Loucy (cell line): ENCODE measurements around the gene ATXN2L.

Source experiments
- H2AFZ ChIP-seq: fragments of 200-600 bp; sonication (generic); 2 replicates; pipeline ENCODE4 v1.6.0; 2016; ENCODE audit warnings: antibody characterized with exemption, mild to moderate bottlenecking, low read length, moderate library complexity
- H3F3A ChIP-seq: fragments of 200-600 bp; 2 replicates; pipeline ENCODE4 v1.6.0; 2016; ENCODE audit warnings: antibody characterized with exemption, low read depth, mild to moderate bottlenecking
- H3K27me3 ChIP-seq: fragments of 200-600 bp; sonication (generic); 2 replicates; pipeline ENCODE4 v1.6.1; 2014; ENCODE audit warnings: low read length, mild to moderate bottlenecking; ENCODE audit not compliant: insufficient read depth, poor library complexity, severe bottlenecking
- H3K36me3 ChIP-seq: fragments of 200-600 bp; sonication (generic); 2 replicates; pipeline ENCODE4 v1.6.1; 2016; ENCODE audit warnings: low read length; ENCODE audit not compliant: insufficient read depth
- H3K4me1 ChIP-seq: fragments of 200-600 bp; sonication (generic); 2 replicates; pipeline ENCODE4 v1.5.1; 2014; ENCODE audit warnings: low read length, mild to moderate bottlenecking; ENCODE audit not compliant: insufficient read depth, poor library complexity, severe bottlenecking
- H3K4me2 ChIP-seq: fragments of 200-600 bp; sonication (generic); 2 replicates; pipeline ENCODE4 v1.6.0; 2014; ENCODE audit warnings: antibody characterized with exemption, low read length, low read depth, mild to moderate bottlenecking; ENCODE audit not compliant: poor library complexity, severe bottlenecking
- H3K4me3 ChIP-seq: fragments of 200-600 bp; sonication (generic); 2 replicates; pipeline ENCODE4 v1.5.1; 2014; ENCODE audit warnings: low read length, mild to moderate bottlenecking, mixed read lengths; ENCODE audit not compliant: poor library complexity, severe bottlenecking
- H3K79me2 ChIP-seq: fragments of 200-600 bp; sonication (generic); 2 replicates; pipeline ENCODE4 v1.6.1; 2014; ENCODE audit warnings: low read length; ENCODE audit not compliant: insufficient read depth
- H3K9ac ChIP-seq: fragments of 200-600 bp; sonication (generic); 2 replicates; pipeline ENCODE4 v1.6.0; 2014; ENCODE audit warnings: mild to moderate bottlenecking, low read depth, low read length, moderate library complexity; ENCODE audit not compliant: poor library complexity, severe bottlenecking
- H3K9me2 ChIP-seq: fragments of 200-600 bp; sonication (generic); replicated peaks from 2 replicates; pipeline ENCODE4 v1.6.1; 2016; ENCODE audit warnings: low read depth, low read length, mixed read lengths
- H3K9me3 ChIP-seq: fragments of 200-600 bp; sonication (generic); 2 replicates; pipeline ENCODE4 v1.6.1; 2014; ENCODE audit warnings: mild to moderate bottlenecking, antibody characterized with exemption, low read length, low read depth; ENCODE audit not compliant: insufficient read depth
- H4K20me1 ChIP-seq: fragments of 200-600 bp; sonication (generic); 2 replicates; pipeline ENCODE4 v1.6.0; 2014; ENCODE audit warnings: antibody characterized with exemption, low read length, mild to moderate bottlenecking; ENCODE audit not compliant: insufficient read depth, poor library complexity, severe bottlenecking
- EZH2phosphoT487 ChIP-seq: fragments of 200-600 bp; IDR thresholded peaks from 2 replicates; pipeline ENCODE4 v1.6.1; 2018; ENCODE audit warnings: antibody characterized with exemption, mild to moderate bottlenecking, moderate library complexity, borderline replicate concordance
- TF ChIP-seq, protein P1 (sequence below): fragments of 200-600 bp; sonication (generic); conservative IDR thresholded peaks from 2 replicates; pipeline ENCODE4 v1.5.1; 2014; ENCODE audit warnings: mild to moderate bottlenecking, antibody characterized with exemption, low read length

Gene ATXN2L

DNA sequence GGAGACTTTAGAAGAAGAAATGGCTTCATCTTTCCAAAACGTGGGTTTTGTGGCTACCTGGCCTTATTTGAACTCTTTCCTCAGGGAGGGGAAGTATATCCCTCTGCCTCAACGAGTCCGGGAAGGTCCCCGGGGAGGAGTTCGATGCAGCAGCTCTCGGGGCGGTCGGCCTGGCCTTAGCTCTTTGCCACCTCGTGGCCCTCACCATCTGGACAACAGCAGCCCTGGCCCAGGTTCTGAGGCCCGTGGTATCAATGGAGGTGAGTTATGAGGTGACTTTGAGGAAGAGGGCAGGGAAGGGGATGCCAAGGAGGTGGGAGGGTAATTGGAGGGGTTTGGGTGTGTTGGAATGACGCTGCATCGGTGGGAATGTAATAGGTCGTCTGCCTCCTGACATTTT is 7.7 kb downstream of the ATXN2L start:
- no peak overlapping the region for H2AFZ ChIP-seq
- peaks cover 13% of the 10 kb centered on the region for H3K4me1 ChIP-seq
- H3K4me3 ChIP-seq: no peak overlapping the region
- peaks cover 89% of the 10 kb centered on the region for H4K20me1 ChIP-seq
- no peaks in the 10 kb centered on the region for H3K9me3 ChIP-seq
- no peaks in the 10 kb centered on the region for H3K9me2 ChIP-seq
- H3K9ac ChIP-seq: no peak overlapping the region
- no peak overlapping the region for H3K4me2 ChIP-seq
- H3K79me2 ChIP-seq: peaks cover 69% of the 10 kb centered on the region
- TF ChIP-seq EZH2phosphoT487: no peak
- TF ChIP-seq, protein P1, sequence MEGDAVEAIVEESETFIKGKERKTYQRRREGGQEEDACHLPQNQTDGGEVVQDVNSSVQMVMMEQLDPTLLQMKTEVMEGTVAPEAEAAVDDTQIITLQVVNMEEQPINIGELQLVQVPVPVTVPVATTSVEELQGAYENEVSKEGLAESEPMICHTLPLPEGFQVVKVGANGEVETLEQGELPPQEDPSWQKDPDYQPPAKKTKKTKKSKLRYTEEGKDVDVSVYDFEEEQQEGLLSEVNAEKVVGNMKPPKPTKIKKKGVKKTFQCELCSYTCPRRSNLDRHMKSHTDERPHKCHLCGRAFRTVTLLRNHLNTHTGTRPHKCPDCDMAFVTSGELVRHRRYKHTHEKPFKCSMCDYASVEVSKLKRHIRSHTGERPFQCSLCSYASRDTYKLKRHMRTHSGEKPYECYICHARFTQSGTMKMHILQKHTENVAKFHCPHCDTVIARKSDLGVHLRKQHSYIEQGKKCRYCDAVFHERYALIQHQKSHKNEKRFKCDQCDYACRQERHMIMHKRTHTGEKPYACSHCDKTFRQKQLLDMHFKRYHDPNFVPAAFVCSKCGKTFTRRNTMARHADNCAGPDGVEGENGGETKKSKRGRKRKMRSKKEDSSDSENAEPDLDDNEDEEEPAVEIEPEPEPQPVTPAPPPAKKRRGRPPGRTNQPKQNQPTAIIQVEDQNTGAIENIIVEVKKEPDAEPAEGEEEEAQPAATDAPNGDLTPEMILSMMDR: no peak
- H3F3A ChIP-seq: no peaks in the 10 kb centered on the region
- no peaks in the 10 kb centered on the region for H3K27me3 ChIP-seq
- H3K36me3 ChIP-seq: peaks cover 100% of the 10 kb centered on the region

DNA sequence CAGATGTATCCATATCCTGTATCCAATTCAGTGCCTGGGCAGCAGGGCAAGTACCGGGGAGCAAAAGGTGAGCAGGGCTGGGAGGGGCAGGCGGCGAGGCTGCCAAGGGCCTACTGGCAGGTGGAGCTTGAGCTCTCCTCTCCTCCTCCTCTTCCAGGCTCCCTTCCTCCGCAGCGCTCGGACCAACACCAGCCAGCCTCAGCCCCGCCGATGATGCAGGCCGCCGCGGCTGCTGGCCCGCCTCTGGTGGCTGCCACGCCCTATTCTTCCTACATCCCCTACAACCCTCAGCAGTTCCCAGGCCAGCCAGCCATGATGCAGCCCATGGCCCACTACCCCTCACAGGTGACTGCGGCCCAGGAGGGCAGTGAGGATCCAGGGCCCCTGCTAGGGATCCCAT is 11.6 kb downstream of the ATXN2L start:
- no peaks in the 10 kb centered on the region for H3K4me1 ChIP-seq
- H3K36me3 ChIP-seq: peaks cover 95% of the 10 kb centered on the region
- H3K79me2 ChIP-seq: peaks cover 31% of the 10 kb centered on the region; the same call in 1 of the 2 replicates
- no peak overlapping the region for H3K4me3 ChIP-seq
- H4K20me1 ChIP-seq: peaks cover 65% of the 10 kb centered on the region
- H3K9me3 ChIP-seq: no peaks in the 10 kb centered on the region
- no peak for TF ChIP-seq EZH2phosphoT487
- TF ChIP-seq, protein P1: no peak
- H3K9ac ChIP-seq: no peak overlapping the region
- H3F3A ChIP-seq: peaks cover 7% of the 10 kb centered on the region; the same call in 1 of the 2 replicates
- no peak overlapping the region for H3K4me2 ChIP-seq
- H2AFZ ChIP-seq: no peak overlapping the region
- H3K9me2 ChIP-seq: no peaks in the 10 kb centered on the region
- no peaks in the 10 kb centered on the region for H3K27me3 ChIP-seq

DNA sequence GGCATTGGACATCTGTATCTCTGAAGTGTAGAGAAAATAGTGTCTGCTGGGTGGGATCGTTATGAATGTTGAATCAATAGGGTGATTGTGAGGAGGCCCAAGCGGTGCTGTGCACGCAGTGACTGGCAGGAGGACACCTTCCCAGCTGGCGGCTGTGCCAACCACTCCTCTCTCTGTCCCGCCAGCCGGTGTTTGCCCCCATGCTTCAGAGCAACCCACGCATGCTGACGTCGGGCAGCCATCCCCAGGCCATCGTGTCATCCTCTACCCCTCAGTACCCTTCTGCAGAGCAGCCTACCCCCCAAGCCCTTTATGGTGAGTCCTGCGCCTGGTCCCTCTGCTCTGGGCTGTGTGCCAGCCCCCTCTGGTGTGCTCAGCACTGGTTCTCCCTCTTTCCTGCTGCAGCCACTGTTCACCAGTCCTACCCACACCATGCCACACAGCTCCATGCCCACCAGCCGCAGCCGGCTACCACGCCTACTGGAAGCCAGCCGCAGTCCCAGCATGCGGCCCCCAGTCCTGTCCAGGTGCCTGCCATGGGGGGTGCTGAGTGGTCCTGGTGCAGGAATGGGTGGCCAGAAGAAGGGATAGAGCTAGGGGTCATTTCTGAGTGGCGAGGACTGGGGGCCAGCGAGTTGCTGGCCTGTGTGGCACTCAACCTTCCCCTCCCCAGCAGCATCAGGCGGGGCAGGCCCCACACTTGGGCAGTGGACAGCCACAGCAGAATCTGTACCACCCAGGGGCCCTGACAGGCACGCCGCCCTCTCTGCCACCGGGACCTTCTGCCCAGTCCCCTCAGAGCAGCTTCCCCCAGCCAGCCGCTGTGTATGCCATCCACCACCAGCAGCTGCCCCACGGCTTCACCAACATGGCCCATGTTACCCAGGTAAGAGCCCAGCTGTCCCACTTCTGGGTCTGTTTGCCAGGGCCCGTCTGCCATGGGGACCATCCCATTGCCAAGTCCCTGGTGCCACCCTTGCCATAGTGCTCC is 12.4 kb downstream of the ATXN2L start:
- Histone ChIP-seq H4K20me1 (peaks cover 58% of the 10 kb centered on the region), H2AFZ (no peak overlapping the region), H3F3A (peaks cover 11% of the 10 kb centered on the region; the same call in 1 of the 2 replicates), H3K9ac (no peak overlapping the region), H3K9me3 (no peaks in the 10 kb centered on the region), H3K9me2 (no peaks in the 10 kb centered on the region), H3K4me2 (no peak overlapping the region), H3K36me3 (peaks cover 87% of the 10 kb centered on the region), H3K79me2 (peaks cover 24% of the 10 kb centered on the region; the same call in 1 of the 2 replicates), H3K4me1 (no peaks in the 10 kb centered on the region), H3K4me3 (no peak overlapping the region), H3K27me3 (no peaks in the 10 kb centered on the region)
- no peak for TF ChIP-seq EZH2phosphoT487
- TF ChIP-seq, protein P1: no peak
